ENCODE measurements around the gene TMEM202. TPM values are rescaled to one million over a fixed set of nuclear protein-coding genes. Genes with fewer than 3 reads are reported as not detected.

The TMEM202 gene
- total and polyA plus RNA-seq, 2 of the 4 experiments (the other 2 are of a cell fraction): not detected

- Histone ChIP-seq H4K5ac (ENCODE audit: low read depth, low read length) (no peak overlapping the region), H2AK9ac (replicated peaks; ENCODE audit: low read depth, low read length, poor library complexity) (no peak overlapping the region), H3K4me2 (ENCODE audit: low read depth, low read length) (no peak overlapping the region), H3K27ac (ENCODE audit: insufficient read depth, low read length) (no peak overlapping the region), H4K8ac (ENCODE audit: low read depth in 2 of 2, low read length in 2 of 2) (no peak overlapping the region), H2AK5ac (ENCODE audit: low read depth, low read length) (no peak overlapping the region), H3K9me3 (ENCODE audit: control insufficient read depth, insufficient read depth, low read length) (peaks cover 3% of the 10 kb centered on the region; the same call in 1 of the 2 replicates), H3K36me3 (ENCODE audit: control insufficient read depth, insufficient read depth, low read length) (no peaks in the 10 kb centered on the region), H2BK15ac (ENCODE audit: low read depth, low read length) (no peak overlapping the region), H3K4me1 (ENCODE audit: control insufficient read depth, insufficient read depth, low read length) (no peaks in the 10 kb centered on the region), H3K4ac (ENCODE audit: low read depth, low read length) (no peak overlapping the region), H2BK20ac (ENCODE audit: low read depth, low read length) (no peak overlapping the region), H2BK5ac (ENCODE audit: low read depth, low read length, poor library complexity, severe bottlenecking) (no peak overlapping the region), H3K4me3 (ENCODE audit: insufficient read depth, low read depth, low read length) (no peak overlapping the region), H3K79me1 (ENCODE audit: low read depth in 1 of 2, low read length in 2 of 2) (no peaks in the 10 kb centered on the region), H3K9ac (ENCODE audit: low read depth, low read length) (no peak overlapping the region), H3K56ac (ENCODE audit: extremely low read depth, insufficient read depth, low read length) (no peak overlapping the region), H4K91ac (ENCODE audit: insufficient read depth, low read depth, low read length) (no peak overlapping the region), H2AFZ (replicated peaks; ENCODE audit: low read length, poor library complexity) (no peak overlapping the region), H3K14ac (replicated peaks; ENCODE audit: low read depth, low read length) (no peak overlapping the region), H3K27me3 (ENCODE audit: control insufficient read depth, insufficient read depth, low read length) (peaks cover 48% of the 10 kb centered on the region), H4K20me1 (ENCODE audit: insufficient read depth, low read length) (no peaks in the 10 kb centered on the region), H3K9me1 (ENCODE audit: insufficient read depth, low read length) (no peaks in the 10 kb centered on the region), H3K18ac (ENCODE audit: low read depth, low read length) (no peak overlapping the region), H3K23ac (ENCODE audit: low read depth, low read length) (no peak overlapping the region), H2BK120ac (ENCODE audit: low read depth, low read length) (no peak overlapping the region)
- CTCF ChIA-PET: no interaction called here
- TF ChIP-seq MAZ (IDR thresholded peaks at IDR 0.05; ENCODE audit: borderline replicate concordance, low read depth, low read length): no peak
- no peak for TF ChIP-seq FOS (IDR thresholded peaks at IDR 0.05; ENCODE audit: low read depth, low read length)
- TF ChIP-seq SMC3 (IDR thresholded peaks at IDR 0.05; ENCODE audit: low read depth, low read length): no peak
- TF ChIP-seq RFX5 (IDR thresholded peaks at IDR 0.05; ENCODE audit: low read depth, low read length): no peak
- TF ChIP-seq, protein P1, sequence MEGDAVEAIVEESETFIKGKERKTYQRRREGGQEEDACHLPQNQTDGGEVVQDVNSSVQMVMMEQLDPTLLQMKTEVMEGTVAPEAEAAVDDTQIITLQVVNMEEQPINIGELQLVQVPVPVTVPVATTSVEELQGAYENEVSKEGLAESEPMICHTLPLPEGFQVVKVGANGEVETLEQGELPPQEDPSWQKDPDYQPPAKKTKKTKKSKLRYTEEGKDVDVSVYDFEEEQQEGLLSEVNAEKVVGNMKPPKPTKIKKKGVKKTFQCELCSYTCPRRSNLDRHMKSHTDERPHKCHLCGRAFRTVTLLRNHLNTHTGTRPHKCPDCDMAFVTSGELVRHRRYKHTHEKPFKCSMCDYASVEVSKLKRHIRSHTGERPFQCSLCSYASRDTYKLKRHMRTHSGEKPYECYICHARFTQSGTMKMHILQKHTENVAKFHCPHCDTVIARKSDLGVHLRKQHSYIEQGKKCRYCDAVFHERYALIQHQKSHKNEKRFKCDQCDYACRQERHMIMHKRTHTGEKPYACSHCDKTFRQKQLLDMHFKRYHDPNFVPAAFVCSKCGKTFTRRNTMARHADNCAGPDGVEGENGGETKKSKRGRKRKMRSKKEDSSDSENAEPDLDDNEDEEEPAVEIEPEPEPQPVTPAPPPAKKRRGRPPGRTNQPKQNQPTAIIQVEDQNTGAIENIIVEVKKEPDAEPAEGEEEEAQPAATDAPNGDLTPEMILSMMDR (conservative IDR thresholded peaks at IDR 0.05; ENCODE audit: low read depth, low read length): no peak
- no peak for TF ChIP-seq MXI1 (IDR thresholded peaks at IDR 0.05; ENCODE audit: borderline replicate concordance, low read depth, low read length)
- TF ChIP-seq CEBPB (IDR thresholded peaks at IDR 0.05; ENCODE audit: low read depth, low read length): no peak
- no peak for TF ChIP-seq NFE2L2 (IDR thresholded peaks at IDR 0.05; ENCODE audit: low read depth, low read length)
- TF ChIP-seq, protein P2, sequence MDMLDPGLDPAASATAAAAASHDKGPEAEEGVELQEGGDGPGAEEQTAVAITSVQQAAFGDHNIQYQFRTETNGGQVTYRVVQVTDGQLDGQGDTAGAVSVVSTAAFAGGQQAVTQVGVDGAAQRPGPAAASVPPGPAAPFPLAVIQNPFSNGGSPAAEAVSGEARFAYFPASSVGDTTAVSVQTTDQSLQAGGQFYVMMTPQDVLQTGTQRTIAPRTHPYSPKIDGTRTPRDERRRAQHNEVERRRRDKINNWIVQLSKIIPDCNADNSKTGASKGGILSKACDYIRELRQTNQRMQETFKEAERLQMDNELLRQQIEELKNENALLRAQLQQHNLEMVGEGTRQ (IDR thresholded peaks at IDR 0.05; ENCODE audit: low read depth, low read length): no peak
- no peak for TF ChIP-seq CHD1 (IDR thresholded peaks at IDR 0.05; ENCODE audit: low read depth, low read length)
- no peak for TF ChIP-seq RCOR1 (IDR thresholded peaks at IDR 0.05; ENCODE audit: insufficient replicate concordance, low read length)
- no peak for TF ChIP-seq ELK1 (IDR thresholded peaks at IDR 0.05; ENCODE audit: borderline replicate concordance, low read depth, low read length)
- dilution Hi-C loops (cut with HindIII; ENCODE audit: low sequenced_read_pairs, unreplicated experiment) (no loop called here), intact Hi-C loops (cut with micrococcal nuclease) (no loop called here), in situ Hi-C loops (cut with MboI; ENCODE audit: low sequenced_read_pairs) (no loop called here)
- 17% methylated on average over 1 of the region's 3 CpGs; no CpG with 5 or more reads in 1 of the 2 experiments for WGBS, 2 experiments (ENCODE audit: extremely low coverage in 2 of 2, insufficient read length in 1 of 2)
- no peak for ATAC-seq (ENCODE audit: low read depth)
- POLR2A ChIA-PET (ENCODE audit: unreplicated experiment): no interaction called here
- DNase-seq: no peak
- no TSS peak for BruUV-seq (replicated peaks)
Observed at GRCh38 chr15:72404356-72404755, 6.3 kb downstream of the TMEM202 start.
